SK-N-SH (cell line): ENCODE measurements around the gene COL5A2. TPM values are rescaled to one million over a fixed set of nuclear protein-coding genes. Genes with fewer than 3 reads are reported as not detected.
A peak's percentile ranks its signal among the peaks of the same experiment; 100 is the strongest.

Experiments
- CTCF ChIA-PET: fragments of 300-600, 350-600 bp; formaldehyde crosslinking; extraction: SDS; loops from one replicate; lab custom pipeline; 2021; lab: Yijun Ruan, JAX
- POLR2A ChIA-PET: fragments of 350-600 bp; sonication (Branson Sonifier 250); formaldehyde crosslinking; extraction: SDS; loops from one replicate; lab custom pipeline; 2020; ENCODE audit warnings: antibody characterized with exemption, inconsistent platforms; lab: Yijun Ruan, JAX
- DNase-seq: peaks from one replicate; pipeline ENCODE4 v3.0.0; 2012
- H2AFZ ChIP-seq: fragments of 200-600 bp; sonication (generic); 2 replicates; pipeline ENCODE4 v1.8.1; 2016; ENCODE audit warnings: antibody characterized with exemption, mild to moderate bottlenecking, low read depth
- H3F3A ChIP-seq: fragments of 200-600 bp; sonication (generic); replicated peaks from 2 replicates; pipeline ENCODE3; 2016; ENCODE audit warnings: antibody characterized with exemption, mild to moderate bottlenecking; ENCODE audit not compliant: insufficient read depth
- H3K27ac ChIP-seq, 2 experiments: fragments of 200-500 bp in 1 of 2; fragments of 200-600 bp in 1 of 2; sonication (Bioruptor generic) in 1 of 2; sonication (generic), shearing (Covaris generic) in 1 of 2; 2 replicates each; pipeline versions ENCODE4 v1.5.1 to v1.6.1; 2014 to 2016; ENCODE audit warnings: low read depth in 2 of 2, inconsistent platforms in 1 of 2, low read length in 1 of 2, mild to moderate bottlenecking in 1 of 2, mixed read lengths in 1 of 2
- H3K27me3 ChIP-seq: fragments of 200-600 bp; sonication (generic), shearing (Covaris generic); 2 replicates; pipeline ENCODE4 v1.6.1; 2016; ENCODE audit warnings: mixed run types; ENCODE audit not compliant: insufficient read depth
- H3K36me3 ChIP-seq, 2 experiments: fragments of 200-500 bp in 1 of 2; fragments of 200-600 bp in 1 of 2; sonication (Bioruptor generic) in 1 of 2; sonication (generic) in 1 of 2; replicated peaks in 1 of 2; 2 replicates each; pipeline versions ENCODE3 to v1.5.1; 2014 to 2016; ENCODE audit warnings: low read length in 1 of 2, mild to moderate bottlenecking in 1 of 2; ENCODE audit not compliant: insufficient read depth in 2 of 2, control insufficient read depth in 1 of 2
- H3K4me1 ChIP-seq, 2 experiments: fragments of 200-500 bp in 1 of 2; fragments of 200-600 bp in 1 of 2; sonication (Bioruptor generic) in 1 of 2; sonication (generic), shearing (Covaris generic) in 1 of 2; 2 replicates each; pipeline versions ENCODE4 v1.5.1 to v1.6.1; 2014 to 2016; ENCODE audit warnings: low read depth in 1 of 2, low read length in 1 of 2, mixed run types in 1 of 2; ENCODE audit not compliant: insufficient read depth in 2 of 2, control insufficient read depth in 1 of 2
- H3K4me2 ChIP-seq: fragments of 200-600 bp; sonication (generic), shearing (Covaris generic); 2 replicates; pipeline ENCODE4 v1.6.1; 2017; ENCODE audit warnings: mixed run types
- H3K4me3 ChIP-seq, 2 experiments: fragments of 200-500 bp in 1 of 2; fragments of 200-600 bp in 1 of 2; sonication (Bioruptor generic) in 1 of 2; sonication (generic), shearing (Covaris generic) in 1 of 2; 2 replicates each; pipeline versions ENCODE4 v1.5.1 to v1.8.1; 2014 to 2016; ENCODE audit warnings: low read depth in 2 of 2, inconsistent platforms in 1 of 2, low read length in 1 of 2, mild to moderate bottlenecking in 1 of 2, mixed read lengths in 1 of 2, moderate library complexity in 1 of 2
- H3K79me2 ChIP-seq: fragments of 200-600 bp; sonication (generic); 2 replicates; pipeline ENCODE4 v1.8.1; 2017; ENCODE audit warnings: mild to moderate bottlenecking; ENCODE audit not compliant: insufficient read depth
- H3K9ac ChIP-seq: fragments of 200-600 bp; sonication (generic); 2 replicates; pipeline ENCODE4 v1.6.1; 2017; ENCODE audit warnings: mixed run types
- H3K9me2 ChIP-seq: fragments of 200-600 bp; sonication (generic); 2 replicates; pipeline ENCODE4 v1.6.1; 2017; ENCODE audit warnings: mixed run types
- H3K9me3 ChIP-seq: fragments of 200-600 bp; sonication (generic); 2 replicates; pipeline ENCODE4 v1.6.1; 2017; ENCODE audit warnings: mixed run types, mild to moderate bottlenecking, moderate library complexity
- H4K20me1 ChIP-seq: fragments of 200-600 bp; sonication (generic); 2 replicates; pipeline ENCODE4 v1.6.1; 2017; ENCODE audit warnings: mild to moderate bottlenecking, mixed run types; ENCODE audit not compliant: insufficient read depth
- CHD2 ChIP-seq: fragments of 150-350 bp; IDR thresholded peaks from 2 replicates; pipeline ENCODE4 v1.6.1; 2018; ENCODE audit warnings: low read length; ENCODE audit not compliant: partially characterized antibody
- CTCF ChIP-seq: fragments of 200-600 bp; sonication (generic); IDR thresholded peaks from 2 replicates; pipeline ENCODE4 v1.6.1; 2017; ENCODE audit warnings: antibody characterized with exemption, mild to moderate bottlenecking, moderate library complexity
- ELF1 ChIP-seq: IDR thresholded peaks from 2 replicates; pipeline ENCODE4 v1.4.0; 2012
- EP300 ChIP-seq, 2 experiments: IDR thresholded peaks; 2 replicates each; pipeline versions ENCODE4 v1.4.0 to v1.6.1; 2012; ENCODE audit warnings: borderline replicate concordance in 1 of 2, low read depth in 1 of 2, low read length in 1 of 2
- EZH2phosphoT487 ChIP-seq: fragments of 200-600 bp; sonication (generic); IDR thresholded peaks from 2 replicates; pipeline ENCODE4 v1.6.1; 2017; ENCODE audit warnings: low read depth, mixed run types, mild to moderate bottlenecking, antibody characterized with exemption, moderate library complexity, borderline replicate concordance
- FOSL2 ChIP-seq: IDR thresholded peaks from 2 replicates; pipeline ENCODE4 v1.4.0; 2012; ENCODE audit warnings: low read depth, mild to moderate bottlenecking, moderate library complexity, borderline replicate concordance
- FOXJ3 ChIP-seq: sonication (generic); formaldehyde crosslinking; IDR thresholded peaks from 2 replicates; pipeline ENCODE4 v1.5.1; 2020; ENCODE audit warnings: mild to moderate bottlenecking, missing genetic modification reagents
- FOXM1 ChIP-seq: IDR thresholded peaks from 2 replicates; pipeline ENCODE4 v1.4.0; 2012; ENCODE audit warnings: low read depth, mild to moderate bottlenecking
- GABPA ChIP-seq: IDR thresholded peaks from 2 replicates; pipeline ENCODE4 v1.4.0; 2012; ENCODE audit warnings: low read depth, mild to moderate bottlenecking
- IRF3 ChIP-seq: fragments of 150-350 bp; IDR thresholded peaks from 2 replicates; pipeline ENCODE4 v1.6.1; 2016; ENCODE audit warnings: mild to moderate bottlenecking, low read depth, low read length
- JUND ChIP-seq: IDR thresholded peaks from 2 replicates; pipeline ENCODE4 v1.4.0; 2012
- MXI1 ChIP-seq: IDR thresholded peaks from 2 replicates; pipeline ENCODE4 v1.6.1; 2012; ENCODE audit warnings: mild to moderate bottlenecking, low read depth, low read length, improper control_type of control experiment
- NFIC ChIP-seq: IDR thresholded peaks from 2 replicates; pipeline ENCODE4 v1.4.0; 2012; ENCODE audit warnings: borderline replicate concordance
- NRF1 ChIP-seq: IDR thresholded peaks from 2 replicates; pipeline ENCODE4 v1.6.1; 2012; ENCODE audit warnings: low read depth, mild to moderate bottlenecking, low read length
- POLR2AphosphoS5 ChIP-seq: IDR thresholded peaks from 2 replicates; pipeline ENCODE4 v1.6.1; 2012; ENCODE audit warnings: low read depth, low read length
- RCOR1 ChIP-seq: fragments of 150-350 bp; IDR thresholded peaks from 2 replicates; pipeline ENCODE4 v1.6.1; 2017; ENCODE audit warnings: antibody characterized with exemption, low read length
- REST ChIP-seq: IDR thresholded peaks from 2 replicates; pipeline ENCODE4 v1.6.1; 2012; ENCODE audit warnings: mild to moderate bottlenecking, low read depth, low read length, moderate library complexity
- RXRA ChIP-seq: IDR thresholded peaks from 2 replicates; pipeline ENCODE4 v1.4.0; 2012; ENCODE audit warnings: low read depth, mild to moderate bottlenecking, borderline replicate concordance
- SIN3A ChIP-seq: IDR thresholded peaks from 2 replicates; pipeline ENCODE4 v1.6.1; 2012; ENCODE audit warnings: low read depth, mild to moderate bottlenecking, low read length, moderate library complexity, borderline replicate concordance
- SMC3 ChIP-seq: IDR thresholded peaks from 2 replicates; pipeline ENCODE4 v1.6.1; 2012; ENCODE audit warnings: low read depth, low read length, improper control_type of control experiment
- TCF12 ChIP-seq: IDR thresholded peaks from 2 replicates; pipeline ENCODE4 v1.4.0; 2012
- TEAD4 ChIP-seq: IDR thresholded peaks from 2 replicates; pipeline ENCODE4 v1.4.0; 2012; ENCODE audit warnings: mild to moderate bottlenecking, borderline replicate concordance; ENCODE audit not compliant: insufficient read depth
- USF2 ChIP-seq: fragments of 150-350 bp; IDR thresholded peaks from 2 replicates; pipeline ENCODE4 v1.6.1; 2017; ENCODE audit warnings: antibody characterized with exemption, low read length, low read depth, borderline replicate concordance
- ZBTB33 ChIP-seq: IDR thresholded peaks from 2 replicates; pipeline ENCODE4 v1.4.0; 2012; ENCODE audit warnings: low read depth, borderline replicate concordance
- polyA plus RNA-seq, 3 experiments: library from polyadenylated mRNA; depleted of rRNA; stranded (reverse); fragments of >200 nt; gene quantifications; 2 replicates each; pipeline ENCODE4 v1.2.3, GENCODE V29; 2012

Gene COL5A2
- polyA plus RNA-seq, 1 of the 3 experiments (the other 2 are of a cell fraction): 20.4 TPM

- peak overlapping the region; percentile 85 to 86 for H3K27ac ChIP-seq
- H3K36me3 ChIP-seq: no peaks in the 10 kb centered on the region
- no peak overlapping the region for H3K4me3 ChIP-seq
- H3F3A ChIP-seq: peaks cover 32% of the 10 kb centered on the region
- peak overlapping the region; percentile 45 for H3K4me2 ChIP-seq
- 0 out of 2 replicates have a peak, but pooled peaks cover 1% of the 10 kb centered on the region for H3K9me3 ChIP-seq
- H3K27me3 ChIP-seq: no peaks in the 10 kb centered on the region
- peak overlapping the region; percentile 26; the same call in 1 of the 2 replicates for H3K9ac ChIP-seq
- CTCF ChIA-PET: interaction anchor here (1.0 kb wide), 1 partner anchor 71 kb away, joined by 3 read pairs; no protein-coding TSS in a partner anchor
- H4K20me1 ChIP-seq: no peaks in the 10 kb centered on the region
- H3K4me1 ChIP-seq: peaks cover 14 to 24% of the 10 kb centered on the region in 2 experiments; a peak in 3 of 4 replicates
- DNase-seq: no peak
- POLR2A ChIA-PET: no interaction called here
- H3K9me2 ChIP-seq: no peaks in the 10 kb centered on the region
- H3K79me2 ChIP-seq: no peaks in the 10 kb centered on the region; the same call in 1 of the 2 replicates
- H2AFZ ChIP-seq: peak overlapping the region; percentile 7; the same call in 1 of the 2 replicates
- TF ChIP-seq POLR2AphosphoS5: no peak
- TF ChIP-seq TCF12: peak; percentile 56
- no peak for TF ChIP-seq ELF1
- no peak for TF ChIP-seq MXI1
- TF ChIP-seq NRF1: no peak
- TF ChIP-seq SIN3A: no peak
- TF ChIP-seq FOSL2: peak; percentile 67; the same call in 1 of the 2 replicates
- TF ChIP-seq SMC3: no peak
- no peak for TF ChIP-seq IRF3
- no peak for TF ChIP-seq FOXJ3
- TF ChIP-seq EZH2phosphoT487: no peak
- TF ChIP-seq EP300 (IDR thresholded peaks at IDR 0.05; ENCODE audit: borderline replicate concordance in 1 of 2, low read depth in 1 of 2, low read length in 1 of 2): 0 out of 4 replicates have a peak, but pooled peaks of 1 of the 2 experiments have one; percentile 46
- TF ChIP-seq NFIC: no peak
- TF ChIP-seq JUND: peak; percentile 48; the same call in 1 of the 2 replicates
- no peak for TF ChIP-seq TEAD4
- peak; percentile 24; the same call in 1 of the 2 replicates for TF ChIP-seq RCOR1
- no peak for TF ChIP-seq CHD2
- no peak for TF ChIP-seq RXRA
- TF ChIP-seq REST: no peak
- TF ChIP-seq ZBTB33: no peak
- TF ChIP-seq GABPA: no peak
- TF ChIP-seq USF2: no peak
- TF ChIP-seq CTCF: no peak
- TF ChIP-seq FOXM1: no peak
These were observed 42.4 kb upstream of the COL5A2 start for GRCh38 chr2:189221811-189222467.
